Keratinocyte (primary cell): Measurements from ENCODE around the gene PNPLA7. TPM values are rescaled to one million over a fixed set of nuclear protein-coding genes. Genes with fewer than 3 reads are reported as not detected.

ENCODE experiments used
- DNase-seq: peaks from one replicate; pipeline ENCODE4 v3.0.0-alpha.2; 2011; ENCODE audit warnings: low read depth, missing footprints, low spot score
- FAIRE-seq: peaks from 2 replicates; lab custom pipeline; 2011; peaks lifted over from hg19 to GRCh38; lab: Jason Lieb, UNC
- H2AFZ ChIP-seq: 2 replicates; pipeline ENCODE4 v1.6.0; 2012; ENCODE audit warnings: low read length, control low read depth, inconsistent platforms; ENCODE audit not compliant: control insufficient read depth
- H3K27ac ChIP-seq: 2 replicates; pipeline ENCODE4 v1.5.1; 2011; ENCODE audit warnings: low read length; ENCODE audit not compliant: control insufficient read depth, insufficient read depth
- H3K27me3 ChIP-seq: 3 replicates; pipeline ENCODE4 v1.6.0; 2011; ENCODE audit warnings: low read length; ENCODE audit not compliant: control insufficient read depth, insufficient read depth; ENCODE audit errors: extremely low read depth
- H3K36me3 ChIP-seq, 2 experiments: 2 replicates in 1 of 2; 3 replicates in 1 of 2; pipeline ENCODE4 v1.5.1; 2011; ENCODE audit warnings: low read length in 2 of 2, mild to moderate bottlenecking in 1 of 2; ENCODE audit not compliant: control insufficient read depth in 2 of 2, insufficient read depth in 2 of 2; ENCODE audit errors: extremely low read depth in 1 of 2
- H3K4me1 ChIP-seq: 3 replicates; pipeline ENCODE4 v1.5.1; 2011; ENCODE audit warnings: low read length; ENCODE audit not compliant: control insufficient read depth, insufficient read depth; ENCODE audit errors: extremely low read depth
- H3K4me2 ChIP-seq: 3 replicates; pipeline ENCODE4 v1.6.0; 2011; ENCODE audit warnings: low read depth, low read length; ENCODE audit not compliant: control insufficient read depth, insufficient read depth; ENCODE audit errors: extremely low read depth
- H3K4me3 ChIP-seq, 3 experiments: fragments of 200-600 bp in 1 of 3; sonication (generic) in 1 of 3; 2 replicates in 2 of 3; 3 replicates in 1 of 3; pipeline ENCODE4 v1.5.1; 2011 to 2016; ENCODE audit warnings: low read length in 3 of 3, mild to moderate bottlenecking in 3 of 3, control low read depth in 2 of 3, inconsistent platforms in 1 of 3, low read depth in 1 of 3, mixed read lengths in 1 of 3, mixed run types in 1 of 3, moderate library complexity in 1 of 3; ENCODE audit not compliant: control insufficient read depth in 2 of 3, insufficient read depth in 2 of 3; ENCODE audit errors: extremely low read depth in 1 of 3
- H3K79me2 ChIP-seq: 2 replicates; pipeline ENCODE4 v1.6.0; 2012; ENCODE audit warnings: low read length; ENCODE audit not compliant: control insufficient read depth, insufficient read depth
- H3K9ac ChIP-seq: 3 replicates; pipeline ENCODE4 v1.6.0; 2011; ENCODE audit warnings: low read length; ENCODE audit not compliant: control insufficient read depth, insufficient read depth; ENCODE audit errors: extremely low read depth
- H3K9me1 ChIP-seq: 3 replicates; pipeline ENCODE4 v1.6.0; 2011; ENCODE audit warnings: low read length; ENCODE audit not compliant: control insufficient read depth, insufficient read depth; ENCODE audit errors: extremely low read depth
- H3K9me3 ChIP-seq: 2 replicates; pipeline ENCODE4 v1.5.1; 2012; ENCODE audit warnings: low read depth, low read length; ENCODE audit not compliant: control insufficient read depth
- H4K20me1 ChIP-seq: 3 replicates; pipeline ENCODE4 v1.6.0; 2011; ENCODE audit warnings: low read length; ENCODE audit not compliant: control insufficient read depth, insufficient read depth; ENCODE audit errors: extremely low read depth
- EZH2 ChIP-seq: IDR thresholded peaks from one replicate; pipeline ENCODE4 v1.6.1; 2012; ENCODE audit warnings: inconsistent platforms, mild to moderate bottlenecking, low read length, moderate library complexity
- dilution Hi-C: fragments of 300-500 bp; cut with MboI; formaldehyde crosslinking; loops from one replicate; pipeline ENCODE4 v1.7.0; 2020; ENCODE audit warnings: low sequenced_read_pairs; ENCODE audit not compliant: extremely low pct_ligation_motif_present
- polyA plus RNA-seq, 5 experiments: library from polyadenylated mRNA; depleted of rRNA in 3 of 5; stranded (reverse) in 3 of 5; stranded (forward) in 1 of 5; unstranded in 1 of 5; fragments of >200 nt; gene quantifications; 1 replicate in 1 of 5; 2 replicates in 3 of 5; 3 replicates in 1 of 5; pipeline versions ENCODE4 v1.2.1 to v1.2.3, GENCODE V29; 2011 to 2012; ENCODE audit warnings: missing spikeins in 2 of 5, low read depth in 1 of 5, low replicate concordance in 1 of 5
- TF ChIP-seq, protein P1 (sequence below), 3 experiments: IDR thresholded peaks in 1 of 3; conservative IDR thresholded peaks in 1 of 3; optimal IDR thresholded peaks in 1 of 3; 2 replicates in 2 of 3; 3 replicates in 1 of 3; pipeline versions ENCODE3 to v1.5.1; 2011; ENCODE audit warnings: low read length in 3 of 3, mild to moderate bottlenecking in 3 of 3, moderate library complexity in 2 of 3, control low read depth in 1 of 3, inconsistent platforms in 1 of 3; ENCODE audit not compliant: insufficient read depth in 2 of 3; ENCODE audit errors: extremely low read depth in 1 of 3

The PNPLA7 gene
- polyA plus RNA-seq, 1 donor (not counting 4 experiments of a cell fraction or from before 2014, with no cell fraction given), result 0.34 TPM

DNA sequence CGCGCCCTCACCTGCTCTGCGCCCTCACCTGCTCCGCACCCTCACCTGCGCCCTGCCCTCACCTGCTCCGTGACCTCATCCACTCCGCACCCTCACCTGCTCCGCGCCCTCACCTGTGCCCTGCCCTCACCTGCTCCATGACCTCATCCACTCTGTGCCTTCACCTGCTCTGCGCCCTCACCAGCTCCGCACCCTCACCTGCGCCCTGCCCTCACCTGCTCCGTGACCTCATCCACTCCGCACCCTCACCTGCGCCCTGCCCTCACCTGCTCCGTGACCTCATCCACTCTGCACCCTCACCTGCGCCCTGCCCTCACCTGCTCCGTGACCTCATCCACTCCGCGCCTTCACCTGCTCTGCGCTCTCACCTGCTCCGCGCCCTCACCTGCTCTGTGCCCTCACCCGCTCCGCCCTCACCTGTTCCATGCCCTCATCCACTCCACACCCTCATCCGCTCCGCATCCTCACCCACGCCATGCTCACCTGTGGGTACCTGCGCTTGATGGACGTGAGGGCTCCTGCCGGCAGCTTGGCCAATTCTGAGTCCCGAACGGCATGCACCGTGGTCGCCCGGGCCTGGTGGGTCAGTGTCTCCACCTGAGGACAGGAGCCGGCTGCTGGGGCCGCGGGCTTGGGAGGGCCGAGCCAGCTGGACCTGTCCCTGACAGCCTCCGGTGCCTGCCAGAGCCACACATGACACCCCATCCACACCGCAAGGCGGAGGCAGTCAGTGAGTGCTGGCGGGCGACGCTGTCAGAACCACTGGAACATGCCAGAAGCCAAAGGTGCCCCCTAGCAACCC lies 55.5 kb downstream of the PNPLA7 start:
- no peaks in the 10 kb centered on the region for H4K20me1 ChIP-seq
- FAIRE-seq (no peak), DNase-seq (no peak)
- H3K4me3 ChIP-seq, result no peak overlapping the region
- no peaks in the 10 kb centered on the region for H3K27me3 ChIP-seq
- dilution Hi-C loops, result no loop called here
- no peak overlapping the region for H3K27ac ChIP-seq
- H2AFZ ChIP-seq, result no peak overlapping the region
- H3K4me1 ChIP-seq, result no peaks in the 10 kb centered on the region
- H3K9ac ChIP-seq, result no peak overlapping the region
- no peak for TF ChIP-seq EZH2
- TF ChIP-seq, protein P1, sequence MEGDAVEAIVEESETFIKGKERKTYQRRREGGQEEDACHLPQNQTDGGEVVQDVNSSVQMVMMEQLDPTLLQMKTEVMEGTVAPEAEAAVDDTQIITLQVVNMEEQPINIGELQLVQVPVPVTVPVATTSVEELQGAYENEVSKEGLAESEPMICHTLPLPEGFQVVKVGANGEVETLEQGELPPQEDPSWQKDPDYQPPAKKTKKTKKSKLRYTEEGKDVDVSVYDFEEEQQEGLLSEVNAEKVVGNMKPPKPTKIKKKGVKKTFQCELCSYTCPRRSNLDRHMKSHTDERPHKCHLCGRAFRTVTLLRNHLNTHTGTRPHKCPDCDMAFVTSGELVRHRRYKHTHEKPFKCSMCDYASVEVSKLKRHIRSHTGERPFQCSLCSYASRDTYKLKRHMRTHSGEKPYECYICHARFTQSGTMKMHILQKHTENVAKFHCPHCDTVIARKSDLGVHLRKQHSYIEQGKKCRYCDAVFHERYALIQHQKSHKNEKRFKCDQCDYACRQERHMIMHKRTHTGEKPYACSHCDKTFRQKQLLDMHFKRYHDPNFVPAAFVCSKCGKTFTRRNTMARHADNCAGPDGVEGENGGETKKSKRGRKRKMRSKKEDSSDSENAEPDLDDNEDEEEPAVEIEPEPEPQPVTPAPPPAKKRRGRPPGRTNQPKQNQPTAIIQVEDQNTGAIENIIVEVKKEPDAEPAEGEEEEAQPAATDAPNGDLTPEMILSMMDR (optimal IDR thresholded peaks at IDR 0.05 in 1 of 3, IDR thresholded peaks at IDR 0.05 in 1 of 3, conservative IDR thresholded peaks at IDR 0.05 in 1 of 3; ENCODE audit: extremely low read depth in 1 of 3, insufficient read depth in 2 of 3, low read length in 3 of 3), result no peak
- no peak overlapping the region for H3K4me2 ChIP-seq
- no peaks in the 10 kb centered on the region for H3K9me3 ChIP-seq
- no peaks in the 10 kb centered on the region for H3K36me3 ChIP-seq
- no peaks in the 10 kb centered on the region for H3K79me2 ChIP-seq
- no peaks in the 10 kb centered on the region for H3K9me1 ChIP-seq

DNA sequence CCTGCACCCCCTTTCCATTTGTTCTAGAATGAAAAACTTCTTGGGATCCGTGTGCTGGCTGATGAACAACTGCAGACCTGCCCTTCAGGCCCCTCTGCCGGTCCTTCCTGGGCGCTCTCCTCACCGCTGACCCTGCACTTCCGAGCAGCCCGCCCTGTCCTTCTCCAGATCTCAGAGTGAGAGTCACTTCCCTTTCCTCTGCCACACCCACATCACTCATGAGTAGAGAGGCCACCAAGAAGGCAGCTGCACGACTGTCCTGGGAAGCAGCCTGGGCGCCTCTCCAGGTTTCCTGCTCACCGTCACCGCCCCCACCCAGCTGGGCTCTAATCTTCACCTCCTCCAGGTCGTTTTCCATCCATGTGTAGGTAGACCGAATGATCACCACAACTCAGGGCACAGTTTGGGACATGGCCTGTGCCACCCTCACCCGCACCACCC lies 56.1 kb downstream of the PNPLA7 start:
- no peaks in the 10 kb centered on the region for H3K9me3 ChIP-seq
- H2AFZ ChIP-seq, result no peak overlapping the region
- FAIRE-seq, result no peak
- dilution Hi-C loops, result no loop called here
- H3K4me3 ChIP-seq, result no peak overlapping the region
- H3K4me2 ChIP-seq, result no peak overlapping the region
- no peaks in the 10 kb centered on the region for H4K20me1 ChIP-seq
- H3K9me1 ChIP-seq, result no peaks in the 10 kb centered on the region
- DNase-seq, result no peak
- H3K27ac ChIP-seq, result no peak overlapping the region
- no peaks in the 10 kb centered on the region for H3K79me2 ChIP-seq
- H3K27me3 ChIP-seq, result no peaks in the 10 kb centered on the region
- H3K36me3 ChIP-seq, result no peaks in the 10 kb centered on the region
- H3K4me1 ChIP-seq, result no peaks in the 10 kb centered on the region
- no peak overlapping the region for H3K9ac ChIP-seq
- no peak for TF ChIP-seq EZH2
- TF ChIP-seq, protein P1 (optimal IDR thresholded peaks at IDR 0.05 in 1 of 3, IDR thresholded peaks at IDR 0.05 in 1 of 3, conservative IDR thresholded peaks at IDR 0.05 in 1 of 3; ENCODE audit: extremely low read depth in 1 of 3, insufficient read depth in 2 of 3, low read length in 3 of 3), result no peak
